GM18858 (cell line): Measurements from ENCODE around the gene ARHGAP30.

Experiments
- ATAC-seq: cut with Tn5 transposase; IDR thresholded peaks from one replicate; pipeline ENCODE4 v1.9.1; 2021; ENCODE audit not compliant: unreplicated experiment

ARHGAP30 gene

GRCh38 chr1:161089938-161090337, 20.2 kb upstream of the ARHGAP30 start:
- no peak for ATAC-seq

DNA sequence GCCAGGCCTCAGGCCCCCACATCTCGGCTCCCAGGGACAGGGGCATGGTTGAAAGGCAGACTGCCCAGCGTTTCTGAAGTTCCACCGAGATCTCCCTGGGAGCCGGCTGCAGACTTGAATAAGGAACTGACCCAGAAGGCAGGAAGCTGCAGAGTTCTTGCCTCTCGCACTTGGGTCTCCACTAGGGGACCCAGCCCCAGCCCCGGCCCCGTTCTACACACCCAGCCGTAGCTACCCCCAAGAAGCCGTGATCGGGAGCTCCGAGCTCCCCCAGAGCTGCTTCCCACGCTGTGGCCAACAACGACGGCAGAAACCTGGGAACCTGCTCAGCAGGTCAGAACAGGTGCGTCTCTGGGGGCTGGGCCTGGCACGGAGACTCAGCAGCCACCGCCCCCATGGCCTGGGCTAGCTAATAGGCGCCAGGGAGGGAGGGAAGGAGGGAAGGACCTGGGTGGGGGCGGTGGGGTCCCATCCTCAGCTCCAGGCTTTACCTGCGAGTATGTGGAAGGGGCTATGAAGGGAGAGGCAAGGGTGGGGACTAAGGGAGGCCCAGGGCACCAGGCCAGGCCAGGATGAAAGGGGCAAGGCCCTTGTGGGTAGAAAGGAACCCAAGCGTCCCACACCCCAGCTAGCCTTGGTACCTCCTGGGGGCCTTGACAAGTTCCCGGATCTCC, 19.7 kb upstream of the ARHGAP30 start, which contains the start of gene NECTIN4:
TSS of gene NECTIN4 (minus strand) at position 308 of the 674 bp plus-strand sequence. CDS start at position 46, 262 bp downstream.
- no peak for ATAC-seq

- ATAC-seq = no peak
Observed at GRCh38 chr1:161088587-161089110, 19.0 kb upstream of the ARHGAP30 start.

DNA sequence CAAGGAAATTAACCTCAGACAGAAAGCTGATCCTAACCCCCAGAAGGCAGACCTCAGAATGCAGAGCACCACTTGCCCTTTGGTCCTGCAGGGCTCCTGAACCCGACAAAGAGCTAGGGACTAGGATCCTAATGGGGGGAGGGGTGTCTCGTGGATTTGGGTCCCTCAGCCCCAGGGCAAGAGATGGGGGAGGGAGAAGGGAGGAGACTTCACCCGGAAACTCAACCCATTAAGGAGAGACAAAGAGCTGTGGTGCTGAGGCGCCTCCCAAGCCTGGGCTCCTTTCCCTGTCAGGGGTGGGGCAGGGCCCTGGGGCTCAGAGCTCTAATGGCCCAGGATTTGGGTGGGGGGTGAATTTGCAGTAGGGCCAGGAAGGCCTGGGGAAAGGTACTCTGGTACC, 16.8 kb upstream of the ARHGAP30 start:
- no peak for ATAC-seq

DNA sequence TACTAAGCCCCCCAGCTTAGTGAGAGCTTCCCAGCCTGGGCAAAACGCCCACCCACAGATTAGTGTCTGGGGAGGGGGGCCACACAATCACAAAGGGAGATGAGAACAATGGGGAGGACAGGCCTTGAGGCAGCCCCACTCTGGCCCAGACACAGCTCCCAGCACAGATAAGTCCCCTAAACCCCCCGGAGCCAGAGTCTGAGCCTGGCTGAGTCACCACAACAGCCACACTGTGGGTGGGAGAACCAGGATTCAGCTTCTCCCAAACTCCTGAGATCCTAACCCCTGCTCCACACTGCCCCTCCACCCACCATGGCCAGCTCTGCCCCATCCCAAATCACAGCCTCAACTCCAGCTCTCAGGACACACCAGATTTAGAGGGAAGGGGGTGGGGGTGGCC, 15.5 kb upstream of the ARHGAP30 start:
- no peak for ATAC-seq

GRCh38 chr1:161084597-161084988, 14.9 kb upstream of the ARHGAP30 start:
- ATAC-seq = no peak

GRCh38 chr1:161083748-161084596, 14.3 kb upstream of the ARHGAP30 start:
- no peak for ATAC-seq

GRCh38 chr1:161082996-161083747, 13.5 kb upstream of the ARHGAP30 start:
- no peak for ATAC-seq

- no peak for ATAC-seq
Observed at GRCh38 chr1:161082483-161082882, 12.8 kb upstream of the ARHGAP30 start.

- no peak for ATAC-seq
Observed at GRCh38 chr1:161081519-161081918, 11.8 kb upstream of the ARHGAP30 start.

DNA sequence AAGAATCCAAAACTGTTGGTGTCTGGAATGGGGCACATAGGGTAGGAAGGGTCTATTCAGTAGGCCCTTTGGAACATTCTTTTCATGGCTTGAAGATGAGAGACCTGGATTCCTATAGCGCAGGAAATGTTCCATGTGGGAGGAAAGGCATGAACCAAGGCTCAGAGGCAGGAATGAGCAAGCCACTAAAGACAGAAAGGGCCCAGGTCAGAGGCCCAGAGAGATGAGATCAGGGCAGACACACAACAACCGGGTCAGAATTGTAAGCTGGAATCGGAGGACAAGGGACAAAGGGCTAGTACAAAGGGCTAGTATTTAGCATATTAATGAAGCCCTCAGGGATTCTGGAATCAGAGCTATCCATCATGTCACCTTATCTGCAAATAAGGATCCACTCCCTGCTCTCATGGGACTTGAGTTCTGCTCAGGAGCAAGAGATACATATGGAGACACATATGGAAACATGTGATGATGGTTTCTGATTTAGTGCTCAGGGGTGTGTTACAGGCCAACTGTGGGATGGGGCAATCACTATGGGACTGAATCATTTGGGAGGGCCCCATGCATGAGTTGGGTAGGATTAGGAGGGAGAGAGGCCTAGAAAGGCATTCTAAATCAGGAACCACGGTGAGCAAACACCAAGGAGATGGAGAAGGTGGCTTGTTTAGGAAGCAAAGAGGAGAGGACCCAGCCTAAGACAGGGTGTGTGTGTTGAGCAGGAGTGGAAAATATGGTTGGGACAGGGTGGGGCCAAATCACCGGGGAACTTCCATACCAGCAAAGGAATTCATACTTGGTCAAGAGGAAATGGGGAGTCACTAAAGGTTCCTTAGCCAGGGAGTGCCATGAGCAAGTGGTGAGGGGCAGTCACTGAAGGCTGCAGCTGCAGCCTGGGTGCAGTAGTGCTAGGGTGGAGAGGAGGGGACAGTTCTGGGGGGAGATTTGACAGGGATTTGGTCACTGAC, 11.0 kb upstream of the ARHGAP30 start:
- no peak for ATAC-seq

DNA sequence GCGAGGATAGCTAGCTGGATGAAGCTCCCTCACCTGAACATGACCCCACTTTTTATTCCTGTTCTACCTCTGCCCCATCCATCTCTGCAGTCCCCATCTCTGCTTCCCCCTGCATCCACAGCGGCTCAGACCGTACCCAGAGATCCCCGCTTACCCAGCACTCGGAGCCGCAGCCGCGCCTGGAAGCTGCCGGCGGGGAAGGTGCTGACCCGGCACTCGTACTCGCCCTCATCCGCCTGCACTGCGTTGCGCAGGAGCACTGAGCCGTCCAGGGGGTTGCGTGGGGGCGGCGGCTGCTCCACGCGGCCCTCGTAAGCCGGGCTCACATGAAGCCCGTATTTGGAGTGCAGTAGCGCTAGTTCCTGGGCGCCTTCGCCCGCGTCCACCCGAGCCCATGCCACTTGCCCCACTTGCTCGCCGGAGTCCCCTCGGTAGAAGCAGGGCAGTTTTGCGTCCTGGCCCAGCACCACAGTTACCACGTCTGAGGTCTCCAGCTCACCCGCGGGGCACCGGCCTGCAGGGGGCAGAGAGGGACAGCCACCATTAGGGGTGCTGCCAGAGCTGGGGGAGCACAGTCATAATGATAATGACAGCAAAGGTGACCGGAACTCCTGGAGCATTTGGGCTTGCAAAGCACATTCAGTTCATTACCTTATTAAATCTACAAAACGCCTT, 9.9 kb upstream of the ARHGAP30 start:
- ATAC-seq = no peak

- no peak for ATAC-seq
Observed at GRCh38 chr1:161077426-161077825, 7.7 kb upstream of the ARHGAP30 start.

DNA sequence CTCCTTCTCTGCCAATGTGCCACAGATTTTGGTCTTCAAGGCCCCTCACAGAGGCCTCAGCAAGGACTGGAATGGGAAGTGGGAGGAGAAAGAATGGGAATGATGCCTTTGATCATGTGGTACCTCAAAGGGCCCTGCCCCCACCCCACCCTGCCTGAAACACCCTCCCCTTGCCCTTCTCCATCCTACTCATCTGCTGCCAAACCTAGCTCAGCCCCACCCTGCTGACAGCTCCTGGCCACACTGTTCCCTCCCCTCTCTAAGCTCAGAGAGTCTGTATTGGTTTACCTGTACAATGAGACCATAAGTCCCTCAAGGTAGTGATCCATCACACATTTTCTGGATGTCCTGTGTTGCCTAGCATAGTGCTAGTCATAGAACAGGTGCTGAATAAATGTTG, 6.7 kb upstream of the ARHGAP30 start:
- ATAC-seq = no peak

GRCh38 chr1:161074676-161075368, 5.1 kb upstream of the ARHGAP30 start:
- ATAC-seq = no peak

- no peak for ATAC-seq
Observed at GRCh38 chr1:161073474-161074121, 3.9 kb upstream of the ARHGAP30 start.

DNA sequence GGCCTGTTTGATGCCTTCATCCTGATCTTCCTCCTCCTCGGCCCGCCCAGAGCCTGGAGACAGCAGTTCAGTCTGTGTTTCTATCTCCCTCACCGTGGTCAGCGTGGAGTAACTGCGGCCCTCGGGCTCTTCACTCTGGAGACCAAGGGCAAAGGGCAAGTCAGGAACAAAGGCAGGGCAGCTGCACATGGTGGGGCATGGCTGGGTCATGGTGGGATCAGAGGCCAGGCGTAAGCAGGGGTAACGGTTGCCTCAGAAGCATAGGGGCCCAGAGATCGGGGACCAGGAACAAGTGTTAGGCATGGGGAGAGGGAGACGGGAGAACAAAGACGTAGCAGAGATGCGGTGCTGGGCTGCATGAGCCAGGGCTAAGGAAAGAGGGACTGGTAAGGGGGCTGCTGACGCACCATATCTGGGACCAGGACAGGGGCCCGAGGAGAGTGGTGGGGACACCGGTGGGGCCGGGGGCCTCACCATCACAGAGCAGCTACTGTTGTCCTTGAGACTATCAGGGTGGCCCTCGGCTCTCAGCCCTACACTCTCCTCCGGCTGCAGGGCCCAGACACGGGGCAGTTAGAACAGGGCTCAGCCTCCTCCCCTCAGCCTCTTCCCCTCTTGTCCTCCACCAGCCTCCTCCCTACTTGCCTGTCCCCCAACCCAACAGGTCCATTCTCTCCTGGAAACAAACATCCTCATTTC, 3.2 kb upstream of the ARHGAP30 start:
- ATAC-seq = no peak

GRCh38 chr1:161071886-161072371, 2.2 kb upstream of the ARHGAP30 start:
- no peak for ATAC-seq
